Esophagus (tissue), 2 donors: ENCODE data around the gene UBE2A. TPM values are rescaled to one million over a fixed set of nuclear protein-coding genes. Genes with fewer than 3 reads are reported as not detected.

Experiments used
- polyA plus RNA-seq, 2 donors: library from polyadenylated mRNA; stranded (reverse); fragments of 200-250 nt; gene quantifications; one replicate each; pipeline ENCODE4 v1.2.3, GENCODE V29; 2013
- donor health status: healthy with polysubstance abuse.
- donor health status: Bipolar disorder and iron deficiency.

UBE2A gene
- polyA plus RNA-seq, 2 donors = 54.0 to 54.3 TPM

Other genes starting within 250 kb of the UBE2A start
- 10 to 100 TPM; 26.2 to 34.5 TPM for gene SLC25A43, start 175.2 kb upstream of the UBE2A start, polyA plus RNA-seq
- gene SLC25A5, start 106.1 kb upstream of the UBE2A start, polyA plus RNA-seq = 100 to 1,000 TPM; 103 to 517 TPM
- 10 to 100 TPM in 1 of 2 donors, 1 to 10 TPM in 1; 6.9 to 15.9 TPM for gene STEEP1, start 9.2 kb upstream of the UBE2A start, polyA plus RNA-seq
- 1 to 10 TPM; 4.6 to 5.3 TPM for gene NKRF, start 31.9 kb downstream of the UBE2A start, polyA plus RNA-seq
- 1 to 10 TPM; 5.4 to 7.3 TPM for gene SEPTIN6, start 118.6 kb downstream of the UBE2A start, polyA plus RNA-seq
- under 1 TPM; 0.14 to 0.18 TPM for gene SOWAHD, start 184.0 kb downstream of the UBE2A start, polyA plus RNA-seq
- gene RPL39, start 217.1 kb downstream of the UBE2A start, polyA plus RNA-seq = 1,000 to 10,000 TPM; 4,646 to 5,407 TPM